Measurements from ENCODE around the gene EML2.
"Not testable (repeated sequence)": the region's sequence is repeated elsewhere in the genome, so short reads cannot be mapped to it uniquely, and the experiment has no call there.

Gene EML2

DNA sequence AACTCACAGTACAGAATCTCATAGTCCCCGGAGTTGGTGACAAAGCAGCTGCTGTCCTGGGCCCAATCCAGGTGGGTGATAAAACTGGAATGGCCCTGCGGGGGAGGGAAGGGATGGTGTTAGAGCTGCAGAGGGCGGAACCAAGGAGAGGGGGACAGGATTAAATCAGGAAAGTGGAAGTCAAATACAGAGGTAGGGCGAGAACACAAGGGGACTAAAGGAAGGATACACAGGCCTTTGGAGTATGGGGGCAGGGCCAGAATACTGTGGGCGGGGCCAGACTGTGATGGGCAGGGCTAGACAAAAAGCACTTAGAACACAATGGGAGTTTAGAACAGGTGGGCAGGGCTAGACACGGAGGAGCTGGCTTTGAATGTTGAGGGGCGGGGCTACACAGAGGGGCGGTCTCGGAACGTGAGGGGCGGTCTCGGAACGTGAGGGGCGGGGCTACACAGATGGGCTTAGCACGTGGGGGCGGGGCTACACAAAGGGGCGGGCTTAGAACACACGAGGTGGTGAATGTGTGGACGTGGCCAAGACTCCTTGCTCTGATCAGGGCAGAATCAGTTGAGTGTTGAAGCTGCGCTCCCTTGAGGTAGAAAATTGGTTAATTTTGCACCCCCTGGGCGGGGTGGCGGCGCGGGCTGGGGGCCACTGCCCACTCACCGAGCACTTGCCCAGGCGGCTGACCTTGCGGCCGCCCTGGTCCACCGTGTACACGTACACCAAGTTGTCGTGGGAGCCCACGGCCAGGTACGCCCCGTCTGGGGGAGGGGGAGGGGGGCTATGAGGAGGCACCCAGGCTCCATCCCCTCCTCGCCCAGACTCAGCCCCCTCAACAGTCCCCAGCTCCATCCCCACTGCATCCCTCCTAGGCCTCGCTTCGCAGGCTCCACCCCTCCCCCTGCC, 23.1 kb downstream of the EML2 start:
- peak; percentile 14 for DNase-seq (ENCODE audit: low spot score)
- no peak for FAIRE-seq

DNA sequence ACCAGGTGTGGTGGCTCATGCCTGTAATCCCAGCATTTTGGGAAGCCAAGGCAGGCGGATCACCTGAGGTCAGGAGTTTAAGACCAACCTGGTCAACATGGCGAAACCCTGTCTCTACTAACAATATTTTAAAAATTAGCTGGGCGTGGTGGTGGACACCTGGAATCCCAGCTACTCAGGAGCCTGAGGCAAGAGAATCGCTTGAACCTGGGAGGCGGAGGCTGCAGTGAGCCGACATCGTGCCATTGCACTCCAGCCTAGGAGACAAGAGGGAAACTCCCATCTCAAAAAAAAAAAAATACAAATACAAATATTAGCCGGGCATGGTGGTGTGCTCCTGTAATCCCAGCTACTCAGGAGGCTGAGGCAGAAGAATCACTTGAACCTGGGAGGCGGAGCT, 24.1 kb downstream of the EML2 start:
- DNase-seq (ENCODE audit: low spot score); FAIRE-seq: not testable (repeated sequence)

DNA sequence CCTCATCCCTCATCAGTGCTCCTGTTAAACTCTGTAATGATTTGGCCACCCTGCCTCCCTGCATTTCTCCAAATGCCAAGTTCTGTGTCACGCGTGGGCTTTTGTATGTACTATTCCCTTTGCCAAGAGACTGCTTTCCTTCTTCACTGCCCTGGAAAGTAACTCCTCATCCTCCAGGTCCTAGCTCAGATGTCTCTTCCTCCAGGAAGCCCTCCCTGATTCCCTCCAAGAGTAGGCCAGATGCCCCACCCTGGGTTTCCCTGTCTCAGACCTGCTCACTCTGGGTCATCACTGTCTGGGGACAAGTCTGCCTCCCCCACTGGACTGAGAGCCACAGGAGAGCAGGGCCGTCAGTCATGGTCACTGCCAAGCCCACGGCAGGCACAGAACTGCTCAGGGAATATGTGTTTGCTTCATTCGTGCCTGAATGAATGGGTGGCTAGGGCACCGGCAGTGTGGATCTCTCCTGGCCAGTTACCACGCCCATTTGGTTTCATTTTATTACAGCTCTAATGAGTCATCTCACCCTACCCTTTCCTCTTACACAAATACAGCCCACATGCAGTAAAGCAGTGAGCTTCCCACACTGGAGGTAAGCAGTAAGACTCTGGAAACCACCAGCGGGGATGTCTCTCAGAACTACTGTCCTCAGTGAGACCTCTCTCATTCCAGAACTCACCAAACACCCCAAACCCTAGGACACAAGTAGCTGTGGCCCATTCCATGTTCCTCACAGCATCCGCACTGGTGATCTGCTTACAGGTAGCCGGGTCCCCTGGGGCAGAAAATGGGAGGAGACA, 25.1 kb downstream of the EML2 start:
- FAIRE-seq (peak; percentile 86), DNase-seq (ENCODE audit: low spot score) (peak; percentile 84)

DNA sequence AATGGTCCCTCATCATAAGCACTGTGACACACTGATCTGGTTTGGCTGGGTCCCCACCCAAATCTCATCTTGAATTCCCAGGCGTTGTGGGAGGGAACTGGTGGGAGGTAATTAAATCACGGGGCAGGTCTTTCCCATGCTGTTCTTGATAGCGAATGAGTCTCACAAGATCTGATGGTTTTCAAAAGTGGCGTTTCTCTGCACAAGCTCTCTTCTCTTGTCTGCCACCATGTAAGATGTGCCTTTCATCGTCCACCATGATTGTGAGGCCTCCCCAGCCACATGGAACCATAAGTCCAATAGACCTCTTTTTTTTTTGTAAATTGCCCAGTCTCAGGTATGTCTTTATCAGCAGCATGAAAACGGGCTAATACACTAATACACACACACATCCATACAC, 30.2 kb downstream of the EML2 start:
- no peak for FAIRE-seq
- no peak for DNase-seq (ENCODE audit: low spot score)

DNA sequence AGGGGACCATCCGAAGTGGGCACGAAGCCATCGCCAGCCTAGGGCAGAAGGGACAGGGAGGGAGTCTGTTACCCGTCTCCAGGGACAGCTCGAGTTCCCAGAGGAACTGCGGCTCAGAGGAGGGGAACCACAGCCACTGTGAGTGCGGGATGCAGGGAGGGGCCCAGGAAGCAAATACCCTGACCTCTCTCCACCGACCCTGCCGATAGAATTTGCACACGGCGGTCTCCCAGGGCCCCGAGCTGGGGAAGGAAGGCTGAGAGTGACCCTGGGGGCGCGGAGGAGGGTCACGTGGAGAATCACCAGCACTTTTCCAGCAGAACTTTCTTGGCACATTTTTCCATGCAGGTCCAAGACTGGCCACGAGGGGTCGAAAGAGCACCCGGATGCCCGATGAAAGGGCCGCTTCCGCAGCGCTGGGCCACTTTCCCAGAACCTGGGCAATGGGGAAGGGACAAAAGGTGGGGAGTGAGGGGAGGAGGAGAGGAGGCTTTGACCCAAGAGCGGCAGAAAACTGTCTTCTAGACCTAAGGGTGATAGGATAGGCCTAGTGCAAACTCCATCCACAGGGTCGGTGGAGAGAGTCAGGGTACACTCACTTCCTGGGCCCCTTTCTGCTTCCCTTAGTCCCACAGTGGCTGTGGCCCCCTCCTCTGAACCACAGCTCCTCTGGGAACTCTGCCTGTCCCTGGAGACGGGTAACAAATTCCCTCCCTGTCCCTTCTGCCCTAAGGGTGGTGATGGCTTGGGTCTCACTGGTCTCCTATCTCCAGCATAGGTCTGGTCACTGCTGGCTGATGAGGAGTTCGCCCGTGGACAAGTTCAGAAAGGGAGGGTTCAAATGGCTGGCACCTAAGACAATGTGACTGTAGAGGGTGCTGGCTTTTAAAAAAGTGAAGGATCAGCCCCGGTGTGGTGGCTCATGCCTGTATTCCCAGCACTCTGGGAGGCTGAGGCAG, 31.8 kb downstream of the EML2 start:
- DNase-seq (ENCODE audit: low spot score) (peak; percentile 33), FAIRE-seq (no peak)

DNA sequence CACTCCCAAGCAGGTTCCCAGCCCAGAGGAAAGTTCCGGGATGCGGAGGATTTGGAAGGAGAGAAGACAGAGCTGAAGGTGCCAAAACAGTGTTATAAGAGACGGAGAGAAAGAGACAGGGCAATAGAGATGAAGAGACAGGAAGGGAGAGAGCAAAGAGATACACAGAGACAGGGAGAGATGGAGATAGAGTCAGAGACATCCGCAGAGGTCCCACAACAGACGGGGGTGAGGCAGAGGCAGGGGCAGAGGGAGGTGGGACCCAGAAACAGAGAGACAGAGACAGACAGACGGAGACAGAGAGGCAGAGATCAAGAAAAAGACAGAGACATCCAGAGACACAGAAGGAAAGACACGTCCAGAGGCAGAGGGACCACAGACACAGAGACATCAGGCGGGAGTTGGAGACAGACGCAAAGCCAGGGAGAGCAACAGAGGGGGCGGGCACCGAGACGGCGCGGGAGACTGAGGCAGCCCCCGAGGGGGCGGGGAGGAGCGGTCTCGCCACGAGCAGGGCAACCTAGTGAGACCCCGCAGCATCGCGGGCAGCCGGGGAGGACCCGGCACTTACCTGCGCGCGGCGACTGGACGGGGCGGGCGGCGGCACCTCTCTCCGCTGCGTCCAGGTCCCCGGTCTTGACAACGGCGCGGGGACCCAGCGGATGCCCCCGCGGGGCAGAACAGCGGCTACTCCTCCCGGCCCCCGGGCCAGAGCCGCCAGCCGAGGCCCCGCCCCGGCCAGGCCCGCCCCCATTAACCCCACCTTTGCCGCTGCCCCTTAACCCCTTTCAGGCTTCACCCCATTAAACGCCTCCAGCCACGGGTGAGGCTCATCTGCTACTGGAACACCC, 37.4 kb downstream of the EML2 start, which contains the start of gene GPR4:
Gene GPR4 (minus strand): TSS at position 689 of the 851 bp plus-strand sequence. CDS start 10,346 bp downstream, outside the sequence.
- DNase-seq (ENCODE audit: low spot score) (no peak), FAIRE-seq (no peak)

DNA sequence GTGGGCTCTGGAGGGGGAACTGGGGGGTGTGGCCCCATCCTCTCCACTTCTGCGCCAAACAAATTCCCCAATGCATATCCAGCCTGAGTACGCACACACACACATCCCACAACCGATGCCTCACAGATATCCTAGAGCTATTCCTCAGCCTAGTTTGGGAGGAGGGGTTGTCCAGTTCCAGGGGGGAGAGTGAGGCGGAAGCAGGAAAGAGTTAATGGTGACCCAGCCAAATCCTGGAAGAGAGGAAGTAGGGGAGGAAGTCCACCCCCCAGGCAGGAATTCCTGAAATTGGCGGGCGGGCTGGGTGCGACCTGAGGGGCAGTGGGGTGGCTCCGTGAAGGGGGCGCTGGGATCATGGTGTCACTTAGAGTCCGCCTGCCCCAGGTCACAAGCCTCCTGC, 38.1 kb downstream of the EML2 start:
- FAIRE-seq (no peak), DNase-seq (ENCODE audit: low spot score) (no peak)

DNA sequence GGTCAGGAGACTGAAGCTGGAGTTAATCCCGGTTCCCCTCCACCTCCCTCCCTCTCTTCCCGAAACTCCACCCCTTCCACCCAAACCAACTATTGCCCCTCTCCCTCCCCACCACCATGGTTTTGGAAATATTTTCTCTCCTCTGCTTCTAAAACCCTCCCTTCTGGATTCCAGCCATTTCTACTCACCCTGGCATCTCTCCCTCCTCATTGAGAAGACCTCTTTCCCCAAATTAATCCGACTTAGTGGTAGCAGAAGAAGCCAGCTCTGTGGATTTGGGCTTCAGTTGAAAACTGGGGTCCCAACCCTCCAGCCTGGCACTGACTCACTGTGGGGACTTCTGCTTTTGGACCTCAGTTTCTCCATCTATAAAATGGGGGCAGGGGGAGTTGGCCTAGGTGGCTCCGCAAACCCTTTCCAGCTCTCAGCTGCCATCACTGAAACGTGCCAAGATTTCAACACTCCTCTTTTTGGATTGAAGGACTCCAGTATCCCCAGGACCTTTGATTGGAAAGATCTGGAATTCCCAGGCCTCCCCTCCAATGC, 38.8 kb downstream of the EML2 start:
- no peak for FAIRE-seq
- DNase-seq (ENCODE audit: low spot score) = no peak

DNA sequence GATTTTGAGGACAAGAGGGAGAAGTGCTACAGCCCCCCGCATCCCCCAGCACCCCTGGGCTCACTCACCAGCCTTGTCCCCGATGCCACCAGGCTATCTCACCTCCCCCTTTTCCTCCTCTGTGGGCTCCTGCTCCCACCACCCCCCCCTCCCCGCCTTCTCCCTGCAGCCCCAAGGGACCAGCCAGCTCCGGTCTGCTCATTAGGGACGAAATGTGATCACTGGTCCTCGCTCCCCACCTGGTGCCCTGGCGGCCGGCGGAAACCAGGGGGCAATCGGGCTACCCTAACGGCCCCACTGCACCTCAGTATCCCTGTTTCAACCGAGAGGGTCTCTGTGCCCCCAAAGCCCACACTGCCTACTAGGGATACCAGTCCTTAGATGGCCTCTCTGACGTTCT, 39.9 kb downstream of the EML2 start:
- no peak for FAIRE-seq
- no peak for DNase-seq (ENCODE audit: low spot score)

DNA sequence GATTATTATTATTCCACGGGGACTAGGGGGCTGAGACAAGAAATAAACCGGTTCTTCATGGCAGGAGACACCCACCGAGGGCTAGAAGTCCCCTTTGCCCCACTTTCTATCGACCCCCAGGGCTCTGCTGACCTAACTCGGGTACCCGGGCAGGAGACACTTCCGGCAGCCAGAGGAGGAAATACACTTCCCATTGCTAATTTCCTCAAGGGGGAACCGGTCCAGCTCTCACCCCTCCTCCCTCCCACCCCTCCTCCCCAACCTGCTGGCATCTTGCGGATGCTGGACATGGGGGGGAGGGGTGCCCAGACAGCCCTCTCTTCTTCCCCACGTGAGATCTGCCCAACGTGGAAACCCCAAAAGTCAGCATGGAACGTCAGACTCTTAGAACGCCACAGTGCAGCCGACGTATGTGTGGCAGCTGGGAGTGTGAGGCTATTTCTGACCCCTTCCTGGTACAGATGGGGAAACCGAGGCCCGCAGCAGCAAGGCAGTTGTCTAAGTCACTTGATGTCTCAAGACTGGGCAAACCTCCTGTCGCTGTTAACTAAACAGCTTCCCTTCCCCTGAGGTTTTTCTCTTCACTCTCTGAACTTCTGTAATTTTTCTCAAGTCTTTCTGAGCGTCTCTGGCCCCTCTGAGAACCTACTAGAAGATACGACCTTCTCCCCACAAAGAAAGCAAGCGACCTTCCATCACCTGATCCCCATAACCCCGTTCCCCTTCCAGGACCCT, 40.8 kb downstream of the EML2 start:
- no peak for FAIRE-seq

DNA sequence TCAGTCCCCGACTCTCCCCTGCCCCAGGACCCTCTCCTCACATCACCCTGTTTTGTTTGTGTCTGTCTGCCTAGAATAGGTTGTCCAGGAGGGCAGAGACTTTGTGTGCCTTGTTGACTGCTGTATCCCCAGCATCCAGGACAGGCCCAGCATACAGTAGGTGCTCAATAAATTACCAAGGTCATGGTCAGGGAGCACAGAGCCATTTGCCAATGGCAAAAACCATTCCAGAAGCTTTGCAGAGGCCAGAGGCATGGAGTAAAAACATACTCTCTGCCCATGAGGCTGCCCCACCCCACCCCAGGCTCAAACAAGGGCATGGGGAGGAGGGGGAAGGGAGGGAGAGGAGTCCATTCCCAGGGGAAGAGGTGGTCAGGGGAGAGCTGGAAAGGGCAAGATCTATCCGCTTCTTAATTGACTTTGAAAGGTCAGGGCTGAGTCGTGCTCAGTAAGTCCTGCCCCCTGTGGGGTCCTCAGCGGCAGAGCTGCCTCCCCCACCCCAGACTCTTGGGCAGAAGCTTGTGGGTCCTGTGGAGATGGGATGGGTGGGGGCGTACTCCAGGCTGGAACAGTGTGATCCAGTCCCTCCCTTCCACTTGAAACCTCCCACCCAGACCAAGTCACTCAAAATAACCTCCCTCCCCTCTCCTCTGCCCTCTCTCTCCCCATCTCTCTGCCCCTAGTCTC, 41.6 kb downstream of the EML2 start:
- DNase-seq (ENCODE audit: low spot score) (no peak), FAIRE-seq (no peak)

More for the DNA sequence above, 40.8 kb downstream of the EML2 start:
- no peak for DNase-seq (ENCODE audit: low spot score)

DNA sequence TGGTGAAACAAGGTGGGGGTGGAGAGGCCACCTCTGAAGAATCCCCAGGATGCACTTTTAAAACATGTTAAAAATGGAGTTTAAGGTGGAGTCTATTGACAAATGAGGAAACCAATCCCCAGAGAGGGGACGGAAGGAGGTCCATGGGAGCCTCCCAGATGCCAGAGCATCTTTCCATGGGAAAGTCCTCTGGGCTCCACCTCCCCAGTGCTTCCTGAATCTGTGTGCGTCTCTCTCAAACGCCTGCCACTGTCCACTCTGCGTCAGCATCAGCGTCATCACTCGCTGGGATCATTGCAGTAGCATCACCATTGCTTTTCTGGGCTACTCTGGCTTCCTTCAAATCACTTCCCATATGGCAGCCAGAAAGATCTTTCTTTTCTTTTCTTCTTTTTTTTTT, 43.4 kb downstream of the EML2 start:
- no peak for DNase-seq (ENCODE audit: low spot score)

DNA sequence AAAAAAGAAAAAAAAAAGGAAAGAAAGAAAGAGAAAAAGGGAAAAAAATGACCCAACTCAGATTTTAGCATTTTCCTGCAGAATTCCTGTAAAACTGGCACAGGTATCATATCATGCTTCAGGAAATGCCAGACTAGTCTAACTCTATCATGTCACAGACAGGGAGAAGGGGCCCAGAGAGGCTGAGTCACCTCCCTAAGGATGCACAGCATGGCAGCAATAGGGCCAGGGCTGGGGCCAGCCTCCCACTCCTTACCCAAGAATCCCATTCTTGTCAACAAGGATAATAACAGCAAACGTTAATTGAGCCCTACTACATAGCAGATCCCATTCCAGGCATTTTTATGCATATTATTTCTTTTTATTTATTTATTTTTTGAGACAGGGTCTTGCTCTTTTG, 45.7 kb downstream of the EML2 start:
- DNase-seq (ENCODE audit: low spot score) = no peak
- FAIRE-seq = no peak

More for the DNA sequence above, 43.4 kb downstream of the EML2 start:
- no peak for FAIRE-seq

DNA sequence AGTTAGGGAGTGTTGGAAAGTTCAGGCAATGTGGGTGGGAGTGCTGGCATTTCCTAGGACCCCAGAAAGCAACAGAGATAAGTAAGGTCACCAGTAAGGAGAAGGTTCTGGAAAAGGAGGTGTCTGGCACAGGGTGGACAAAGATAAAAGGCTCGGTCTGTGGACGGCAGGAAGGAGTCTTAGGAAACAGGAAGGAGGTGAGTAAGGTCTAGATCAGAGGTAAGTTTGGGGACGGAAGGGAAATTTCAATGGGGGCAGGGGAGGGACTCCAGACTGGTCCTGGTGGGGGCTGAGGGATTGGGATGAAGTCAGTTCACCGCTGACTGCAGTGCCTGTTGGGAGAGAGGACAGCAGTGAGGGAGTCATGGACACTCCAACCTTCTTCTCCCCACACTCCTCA, 46.8 kb downstream of the EML2 start:
- no peak for FAIRE-seq
- no peak for DNase-seq (ENCODE audit: low spot score)

DNA sequence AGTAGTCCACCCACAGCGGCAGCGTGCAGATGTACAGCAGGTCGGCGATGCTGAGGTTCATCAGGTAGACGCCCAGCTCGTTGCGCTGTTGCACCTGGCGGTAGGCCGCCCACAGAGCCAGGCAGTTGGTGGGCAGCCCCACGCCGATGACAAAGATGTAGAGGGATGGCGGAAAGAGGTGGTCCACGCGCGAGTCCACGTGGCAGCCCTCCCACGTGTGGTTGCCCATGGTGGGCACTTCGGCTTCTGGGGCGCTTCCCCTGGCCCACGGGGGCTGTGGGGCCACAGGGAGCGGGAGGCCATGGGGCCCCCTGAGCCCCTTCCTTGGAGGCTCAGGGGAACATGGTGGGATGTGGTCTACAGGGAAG, 47.6 kb downstream of the EML2 start:
- no peak for DNase-seq (ENCODE audit: low spot score)

DNA sequence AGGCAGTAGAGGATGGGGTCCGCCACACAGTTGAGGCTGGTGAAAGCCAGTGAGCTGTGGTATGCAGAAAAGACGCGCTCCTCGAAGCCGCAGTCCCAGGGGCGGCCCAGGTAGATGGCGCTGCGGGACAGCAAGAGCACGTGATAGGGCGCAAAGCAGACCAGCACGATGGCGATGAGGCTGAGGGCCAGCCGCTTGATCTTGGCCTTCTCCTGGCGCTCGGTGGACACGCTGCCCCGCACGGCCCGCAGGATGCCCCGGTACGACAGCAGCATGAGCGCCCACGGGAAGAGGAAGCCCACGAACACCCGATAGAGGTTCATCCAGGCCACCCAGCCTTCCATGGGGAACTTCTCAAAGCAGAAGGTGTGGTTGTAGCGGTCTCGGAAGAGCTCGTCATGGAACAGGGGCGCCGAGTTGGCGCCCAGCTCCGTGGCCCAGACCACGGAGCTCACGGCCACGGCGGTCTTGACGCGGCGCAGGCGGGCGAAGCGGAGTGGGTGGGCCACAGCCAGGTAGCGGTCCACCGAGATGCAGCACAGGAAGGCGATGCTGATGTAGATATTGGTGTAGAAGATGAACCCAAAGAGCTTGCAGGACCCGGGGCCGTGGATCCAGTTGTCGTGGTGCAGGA, 48.1 kb downstream of the EML2 start:
- no peak for FAIRE-seq

More for the DNA sequence above, 47.6 kb downstream of the EML2 start:
- no peak for FAIRE-seq

DNA sequence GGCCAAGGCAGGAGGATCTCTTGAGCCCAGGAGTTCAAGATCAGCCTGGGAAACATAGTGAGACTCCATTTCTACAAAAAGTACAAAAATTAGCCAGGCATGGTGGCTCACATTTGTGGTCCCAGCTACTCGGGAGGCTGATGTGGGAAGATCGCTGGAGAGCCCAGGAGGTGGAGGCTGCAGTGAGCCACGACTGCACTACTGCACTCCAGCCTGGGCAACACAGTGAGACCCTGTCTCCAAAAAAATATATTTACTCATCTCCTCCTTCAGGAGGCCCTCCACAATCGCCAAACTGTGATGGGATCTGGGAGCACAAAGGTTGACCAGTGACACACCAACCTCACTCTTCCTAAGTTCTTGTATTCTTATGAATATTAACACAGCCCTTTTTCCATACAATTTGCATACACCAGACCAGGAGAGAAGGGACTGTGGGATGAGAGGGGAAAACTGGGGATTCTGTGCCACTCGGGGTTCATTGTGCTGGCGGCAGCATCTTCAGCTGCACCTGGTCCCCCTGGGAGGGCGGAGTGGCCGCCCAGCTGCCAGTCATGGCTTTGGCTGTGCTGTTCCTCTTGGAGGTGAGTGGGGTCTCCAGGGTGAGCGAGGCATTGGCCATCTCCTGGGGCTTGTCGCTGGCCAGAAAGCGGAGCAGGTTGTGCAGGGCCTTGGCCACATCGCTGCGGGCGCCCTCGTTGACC, 48.7 kb downstream of the EML2 start:
- FAIRE-seq (no peak), DNase-seq (ENCODE audit: low spot score) (no peak)

More for the DNA sequence above, 48.1 kb downstream of the EML2 start:
- no peak for DNase-seq (ENCODE audit: low spot score)

DNA sequence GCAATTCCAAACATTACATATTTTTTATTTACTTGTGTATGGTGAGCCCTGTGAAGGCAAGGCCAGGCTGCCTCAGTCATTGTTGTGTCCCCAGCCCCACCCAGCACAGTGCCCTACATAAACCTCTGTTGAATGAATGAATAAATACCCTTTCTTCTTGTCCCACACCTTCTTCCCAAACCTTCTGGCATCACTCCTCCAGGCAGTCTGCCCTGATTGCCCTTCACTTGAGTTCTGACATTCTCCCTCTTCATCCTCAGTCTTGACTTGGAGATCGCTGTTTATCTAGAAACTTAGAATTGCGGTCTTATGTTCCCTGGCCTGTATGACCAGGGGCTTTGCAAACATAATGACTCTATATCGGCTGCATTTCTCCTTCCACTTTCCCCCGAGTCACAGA, 49.4 kb downstream of the EML2 start:
- no peak for FAIRE-seq

More for the DNA sequence above, 49.4 kb downstream of the EML2 start:
- no peak for DNase-seq (ENCODE audit: low spot score)

Data from RCC 7860 (cell line).